Liver (tissue), 3 donors: Measurements from ENCODE around the gene CYSLTR2.

Experiments used
- GABPA ChIP-seq, 2 donors: IDR thresholded peaks in 1 of 2; conservative IDR thresholded peaks in 1 of 2; 2 replicates each; pipeline ENCODE4 v1.6.1; 2016; ENCODE audit warnings: antibody characterized with exemption in 2 of 2, mild to moderate bottlenecking in 1 of 2, moderate library complexity in 1 of 2
- TF ChIP-seq, protein P1 (sequence below): fragments of 150-350 bp; IDR thresholded peaks from 2 replicates; pipeline ENCODE4 v1.5.1; 2017; ENCODE audit warnings: improper control_type of control experiment, low read depth, low read length; ENCODE audit not compliant: missing input control
- donor health status: healthy.
- donor health status: healthy.

DNA sequence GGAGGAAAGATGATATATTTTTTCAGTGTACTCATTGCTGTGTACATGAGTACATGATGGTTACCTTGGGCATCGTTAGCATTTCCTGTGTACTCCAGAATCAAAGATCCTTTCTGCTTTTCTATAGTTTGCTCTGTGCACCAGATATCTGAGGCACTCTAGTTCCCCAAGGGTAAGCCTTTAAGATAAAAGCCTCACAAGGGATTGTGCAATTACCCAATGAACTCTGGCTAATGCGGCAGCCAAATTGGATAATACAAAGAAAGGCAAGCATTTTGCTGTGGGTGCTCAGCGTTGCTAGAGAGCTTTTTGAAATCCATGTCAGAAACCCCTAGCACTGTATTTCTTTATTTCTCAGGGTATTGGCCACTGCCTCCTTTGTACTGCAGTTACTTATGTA is 2.9 kb downstream of the CYSLTR2 start:
- TF ChIP-seq, protein P1, sequence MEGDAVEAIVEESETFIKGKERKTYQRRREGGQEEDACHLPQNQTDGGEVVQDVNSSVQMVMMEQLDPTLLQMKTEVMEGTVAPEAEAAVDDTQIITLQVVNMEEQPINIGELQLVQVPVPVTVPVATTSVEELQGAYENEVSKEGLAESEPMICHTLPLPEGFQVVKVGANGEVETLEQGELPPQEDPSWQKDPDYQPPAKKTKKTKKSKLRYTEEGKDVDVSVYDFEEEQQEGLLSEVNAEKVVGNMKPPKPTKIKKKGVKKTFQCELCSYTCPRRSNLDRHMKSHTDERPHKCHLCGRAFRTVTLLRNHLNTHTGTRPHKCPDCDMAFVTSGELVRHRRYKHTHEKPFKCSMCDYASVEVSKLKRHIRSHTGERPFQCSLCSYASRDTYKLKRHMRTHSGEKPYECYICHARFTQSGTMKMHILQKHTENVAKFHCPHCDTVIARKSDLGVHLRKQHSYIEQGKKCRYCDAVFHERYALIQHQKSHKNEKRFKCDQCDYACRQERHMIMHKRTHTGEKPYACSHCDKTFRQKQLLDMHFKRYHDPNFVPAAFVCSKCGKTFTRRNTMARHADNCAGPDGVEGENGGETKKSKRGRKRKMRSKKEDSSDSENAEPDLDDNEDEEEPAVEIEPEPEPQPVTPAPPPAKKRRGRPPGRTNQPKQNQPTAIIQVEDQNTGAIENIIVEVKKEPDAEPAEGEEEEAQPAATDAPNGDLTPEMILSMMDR: no peak
- no peak for TF ChIP-seq GABPA (IDR thresholded peaks at IDR 0.05 in 1 of 2, conservative IDR thresholded peaks at IDR 0.05 in 1 of 2)
